K562 (cell line): ENCODE data around the gene SMIM12. TPM values are rescaled to one million over a fixed set of nuclear protein-coding genes. Genes with fewer than 3 reads are reported as not detected.
A peak's percentile ranks its signal among the peaks of the same experiment; 100 is the strongest.

ENCODE experiments used
- ATAC-seq: fragments of 200-7000 bp; cut with Tn5 transposase; 3 replicates; pipeline ENCODE4 v1.9.1; 2020; ENCODE audit warnings: moderate library complexity
- BruUV-seq: library from RNA; stranded (reverse); fragments of 400-500 nt; replicated peaks from 2 replicates; lab custom pipeline; 2021; lab: Mats Ljungman, UMichigan
- CTCF ChIA-PET: fragments of 300-600 bp; formaldehyde crosslinking; extraction: SDS; loops from one replicate; lab custom pipeline; 2021; ENCODE audit warnings: low intra/inter-chr PET ratio; lab: Yijun Ruan, JAX
- POLR2A ChIA-PET: fragments of 300-600, 350-650 bp; sonication (Branson Sonifier 250); formaldehyde crosslinking; extraction: SDS; loops from one replicate; lab custom pipeline; 2021; ENCODE audit warnings: antibody characterized with exemption, inconsistent platforms; lab: Yijun Ruan, JAX
- DNase-seq, 4 experiments: peaks; one replicate each; pipeline versions ENCODE4 v3.0.0 to v3.0.0-alpha.2; 2011 to 2018; ENCODE audit warnings: low spot score in 3 of 4, mixed read lengths in 3 of 4; ENCODE audit errors: extremely low read depth in 1 of 4
- FAIRE-seq: peaks from 2 replicates; lab custom pipeline; 2011; peaks lifted over from hg19 to GRCh38; lab: Jason Lieb, UNC
- H2AFZ ChIP-seq: 2 replicates; pipeline ENCODE4 v1.6.0; 2011; ENCODE audit warnings: low read depth, low read length, control low read depth, inconsistent platforms
- H3K27ac ChIP-seq: fragments of 200-600 bp; 3 replicates; pipeline ENCODE4 v1.8.0; 2011; ENCODE audit warnings: low read depth, mild to moderate bottlenecking, control low read depth, inconsistent platforms, low read length, moderate library complexity, mixed read lengths; ENCODE audit errors: extremely low read depth
- H3K27me3 ChIP-seq, 2 experiments: fragments of 300-600 bp in 1 of 2; 2 replicates in 1 of 2; 3 replicates in 1 of 2; pipeline versions ENCODE4 v1.6.0 to v1.8.0; 2011; ENCODE audit warnings: inconsistent platforms in 2 of 2, low read length in 2 of 2, mild to moderate bottlenecking in 1 of 2, mixed read lengths in 1 of 2, moderate library complexity in 1 of 2; ENCODE audit not compliant: control insufficient read depth in 2 of 2, insufficient read depth in 2 of 2
- H3K36me3 ChIP-seq: fragments of 300-600 bp; 3 replicates; pipeline ENCODE4 v1.8.0; 2011; ENCODE audit warnings: mild to moderate bottlenecking, low read length, inconsistent platforms; ENCODE audit not compliant: control insufficient read depth, insufficient read depth
- H3K4me1 ChIP-seq, 2 experiments: fragments of 200-600 bp in 1 of 2; replicated peaks in 1 of 2; 2 replicates in 1 of 2; 3 replicates in 1 of 2; pipeline versions ENCODE4 v1.5.1 to v1.8.0; 2011; ENCODE audit warnings: inconsistent platforms in 2 of 2, low read length in 2 of 2, mild to moderate bottlenecking in 1 of 2, mixed read lengths in 1 of 2, moderate library complexity in 1 of 2; ENCODE audit not compliant: control insufficient read depth in 2 of 2, insufficient read depth in 2 of 2
- H3K4me2 ChIP-seq: 2 replicates; pipeline ENCODE4 v1.6.1; 2011; ENCODE audit warnings: low read length, control low read depth, inconsistent platforms, mixed read lengths; ENCODE audit not compliant: insufficient read depth
- H3K4me3 ChIP-seq: fragments of 200-600 bp; sonication (generic), shearing (Covaris generic); 2 replicates; pipeline ENCODE4 v1.5.1; 2016; ENCODE audit warnings: control low read depth, inconsistent platforms
- H3K79me2 ChIP-seq: fragments of 200-600 bp; 3 replicates; pipeline ENCODE4 v1.8.0; 2011; ENCODE audit warnings: low read length, inconsistent platforms; ENCODE audit not compliant: control insufficient read depth, insufficient read depth
- H3K9ac ChIP-seq, 2 experiments: 2 replicates each; pipeline versions ENCODE4 v1.6.0 to v1.6.1; 2011; ENCODE audit warnings: low read depth in 2 of 2, low read length in 2 of 2, control low read depth in 1 of 2, inconsistent platforms in 1 of 2, mild to moderate bottlenecking in 1 of 2, mixed read lengths in 1 of 2; ENCODE audit not compliant: insufficient read depth in 1 of 2
- H3K9me1 ChIP-seq: one replicate; pipeline ENCODE4 v1.6.0; 2011; ENCODE audit warnings: inconsistent platforms, mild to moderate bottlenecking, low read length, moderate library complexity; ENCODE audit not compliant: control insufficient read depth, insufficient read depth
- H3K9me3 ChIP-seq: replicated peaks from 2 replicates; pipeline ENCODE4 v1.5.1; 2011; ENCODE audit warnings: low read depth, low read length, inconsistent platforms; ENCODE audit not compliant: control insufficient read depth, insufficient read depth
- H4K20me1 ChIP-seq: replicated peaks from 2 replicates; pipeline ENCODE4 v1.6.1; 2011; ENCODE audit warnings: low read length, inconsistent platforms, mixed read lengths; ENCODE audit not compliant: control insufficient read depth, insufficient read depth
- CBX3 ChIP-seq, 2 experiments: IDR thresholded peaks; 1 replicate in 1 of 2; 2 replicates in 1 of 2; pipeline ENCODE4 v1.6.1; 2012; ENCODE audit warnings: inconsistent platforms in 2 of 2, low read length in 2 of 2, borderline replicate concordance in 1 of 2, control low read depth in 1 of 2
- CBX5 ChIP-seq: IDR thresholded peaks from 2 replicates; pipeline ENCODE4 v1.6.1; 2014; ENCODE audit warnings: low read depth, borderline replicate concordance
- CHD4 ChIP-seq: fragments of 200-600 bp; sonication (generic); IDR thresholded peaks from 3 replicates; pipeline ENCODE4 v1.6.1; 2012; ENCODE audit warnings: low read depth, mild to moderate bottlenecking, mixed read lengths, low read length, inconsistent platforms; ENCODE audit not compliant: insufficient read depth, insufficient replicate concordance, poor library complexity, severe bottlenecking
- HNRNPUL1 ChIP-seq: fragments of 200-400 bp; formaldehyde crosslinking; IDR thresholded peaks from 2 replicates; pipeline ENCODE4 v1.6.1; 2017; ENCODE audit warnings: low read length
- WGBS: fragments of 100-300 bp; shearing (Covaris generic); methylation state at CpG from one replicate; pipeline ENCODE4 v1.1.6; 2016; ENCODE audit warnings: low coverage, mixed read lengths; ENCODE audit not compliant: insufficient coverage; ENCODE audit errors: missing lambda C conversion rate; 5-methylcytosine and 5-hydroxymethylcytosine counted together
- in situ Hi-C: fragments of 300-500 bp; cut with MboI; formaldehyde crosslinking; loops from 4 replicates; pipeline ENCODE4 v1.15.0; 2018; ENCODE audit warnings: inconsistent platforms, mixed read lengths
- intact Hi-C: fragments of 100-400 bp; cut with micrococcal nuclease; formaldehyde crosslinking; loops from 2 replicates; pipeline ENCODE4 v1.14.2; 2022
- polyA plus RNA-seq, 8 experiments: library from polyadenylated mRNA; depleted of rRNA in 4 of 8; stranded (reverse) in 5 of 8; unstranded in 3 of 8; fragments of >200 nt; fragmentation: Nextera tagmentation in 2 of 8; fragmentation: Illumina TruSeq in 1 of 8; extraction: Ambion mirVana in 2 of 8; extraction: Trizol in 1 of 8; gene quantifications; 2 replicates each; pipeline versions ENCODE4 v1.2.1 to v1.2.3, GENCODE V29; 2011 to 2014; ENCODE audit warnings: inconsistent platforms in 1 of 8, missing spikeins in 1 of 8
- total RNA-seq, 7 experiments: library from RNA; depleted of rRNA in 6 of 7; stranded (reverse); fragments of >200 nt in 6 of 7; fragmentation: Illumina TruSeq in 2 of 7; extraction: Trizol in 2 of 7; gene quantifications; 2 replicates each; pipeline versions ENCODE4 v1.2.1 to v1.2.3, GENCODE V29; 2011 to 2021; ENCODE audit warnings: low replicate concordance in 1 of 7

Gene SMIM12
- total and polyA plus RNA-seq, 9 of the 15 experiments (the other 6 are each of a cell fraction or from before 2014, with no cell fraction given), result 51.7 to 112 (median 63.9) TPM

- Histone ChIP-seq H3K4me2 (no peak overlapping the region), H3K9ac (no peak overlapping the region), H4K20me1 (no peaks in the 10 kb centered on the region), H3K4me1 (no peaks in the 10 kb centered on the region), H3K36me3 (no peaks in the 10 kb centered on the region), H3K9me1 (no peaks in the 10 kb centered on the region), H3K27ac (no peak overlapping the region), H2AFZ (no peak overlapping the region), H3K9me3 (no peaks in the 10 kb centered on the region; the same call in 1 of the 2 replicates), H3K27me3 (peaks cover 0 to 4% of the 10 kb centered on the region in 2 experiments; a peak in 2 of 5 replicates), H3K79me2 (no peaks in the 10 kb centered on the region), H3K4me3 (no peak overlapping the region)
- TF ChIP-seq HNRNPUL1, result no peak
- DNase-seq (peak in 2 of 4 experiments; percentile 3 to 6), FAIRE-seq (no peak), ATAC-seq (no peak)
- BruUV-seq, result no TSS peak
- intact Hi-C loops, result no loop called here
- ChIA-PET POLR2A (no interaction called here), CTCF (no interaction called here)
- 0% methylated on average over 3 of the region's 3 CpGs for WGBS
- in situ Hi-C loops, result no loop called here
Measured at GRCh38 chr1:34806396-34806795, 53.2 kb downstream of the SMIM12 start.

- Histone ChIP-seq H4K20me1 (no peaks in the 10 kb centered on the region), H3K27ac (no peak overlapping the region), H3K9ac (no peak overlapping the region), H3K4me1 (no peaks in the 10 kb centered on the region), H3K27me3 (peaks cover 4% of the 10 kb centered on the region in 2 experiments), H3K36me3 (no peaks in the 10 kb centered on the region), H3K9me3 (no peaks in the 10 kb centered on the region; the same call in 1 of the 2 replicates), H3K4me3 (no peak overlapping the region), H3K79me2 (no peaks in the 10 kb centered on the region), H3K4me2 (no peak overlapping the region), H3K9me1 (no peaks in the 10 kb centered on the region), H2AFZ (no peak overlapping the region)
- DNase-seq, result peak in 1 of 4 experiments; percentile 9
- in situ Hi-C loops, result no loop called here
- POLR2A ChIA-PET, result interaction anchor here (0.6 to 1.4 kb wide), 3 partner anchors 14 to 1059 kb away, joined by 3 to 4 read pairs (median 3); no protein-coding TSS in a partner anchor
- WGBS, result 3% methylated on average over 3 of the region's 3 CpGs
- ATAC-seq, result no peak
- no peak for FAIRE-seq
- TF ChIP-seq CHD4 (no peak), CBX3 (IDR thresholded peaks at IDR 0.05; ENCODE audit: borderline replicate concordance in 1 of 2, low read length in 2 of 2) (peak in 1 of 2 experiments; percentile 84; a peak in 1 of 3 replicates), CBX5 (0 out of 2 replicates have a peak, but pooled peaks have one; percentile 43)
- TF ChIP-seq, all 486 proteins: peak for 2
- BruUV-seq, result no TSS peak
- CTCF ChIA-PET, result no interaction called here
- intact Hi-C loops, result no loop called here
Measured at GRCh38 chr1:34803770-34804169, 55.8 kb downstream of the SMIM12 start.

Other genes with a start within 250 kb of the SMIM12 start
Only the 7 nearest of the 8 such genes appear.
- not detected in 2 replicates for gene GJB5, start 104.7 kb downstream of the SMIM12 start, total RNA-seq (2014; rRNA removed)
- not detected in 2 replicates for gene GJB5, start 104.7 kb downstream of the SMIM12 start, total RNA-seq (2014; rRNA removed; fragmentation: Illumina TruSeq; extraction: Trizol)
- gene GJB5, start 104.7 kb downstream of the SMIM12 start, total RNA-seq (2015; rRNA removed; fragmentation: Illumina TruSeq; extraction: Trizol), result not detected in 2 replicates
- not detected in 2 replicates for gene GJB5, start 104.7 kb downstream of the SMIM12 start, total RNA-seq (2021)
- gene GJB5, start 104.7 kb downstream of the SMIM12 start, polyA plus RNA-seq (2011; rRNA removed), result not detected in 2 replicates
- not detected in 2 replicates for gene GJB5, start 104.7 kb downstream of the SMIM12 start, polyA plus RNA-seq (2014; fragmentation: Illumina TruSeq; extraction: Trizol)
- gene GJB5, start 104.7 kb downstream of the SMIM12 start, polyA plus RNA-seq (2014; fragmentation: Nextera tagmentation; extraction: Ambion mirVana), result under 1 TPM in 1 of 2 experiments, not detected in 1; 0.04 TPM
- not detected in 2 replicates for gene GJB5, start 104.7 kb downstream of the SMIM12 start, polyA plus RNA-seq (2014; rRNA removed)
- not detected in 2 replicates for gene GJB4, start 100.0 kb downstream of the SMIM12 start, total RNA-seq (2014; rRNA removed)
- gene GJB4, start 100.0 kb downstream of the SMIM12 start, total RNA-seq (2014; rRNA removed; fragmentation: Illumina TruSeq; extraction: Trizol), result not detected in 2 replicates
- gene GJB4, start 100.0 kb downstream of the SMIM12 start, total RNA-seq (2015; rRNA removed; fragmentation: Illumina TruSeq; extraction: Trizol), result not detected in 2 replicates
- not detected in 2 replicates for gene GJB4, start 100.0 kb downstream of the SMIM12 start, total RNA-seq (2021)
- gene GJB4, start 100.0 kb downstream of the SMIM12 start, polyA plus RNA-seq (2011; rRNA removed), result 0.03 TPM in 1 of 2 replicates, not detected in the other
- gene GJB4, start 100.0 kb downstream of the SMIM12 start, polyA plus RNA-seq (2014; fragmentation: Illumina TruSeq; extraction: Trizol), result not detected in 2 replicates
- not detected for gene GJB4, start 100.0 kb downstream of the SMIM12 start, polyA plus RNA-seq (2014; fragmentation: Nextera tagmentation; extraction: Ambion mirVana)
- not detected in 2 replicates for gene GJB4, start 100.0 kb downstream of the SMIM12 start, polyA plus RNA-seq (2014; rRNA removed)
- not detected in 2 replicates for gene GJB3, start 78.5 kb downstream of the SMIM12 start, total RNA-seq (2014; rRNA removed)
- gene GJB3, start 78.5 kb downstream of the SMIM12 start, total RNA-seq (2014; rRNA removed; fragmentation: Illumina TruSeq; extraction: Trizol), result not detected in 2 replicates
- gene GJB3, start 78.5 kb downstream of the SMIM12 start, total RNA-seq (2015; rRNA removed; fragmentation: Illumina TruSeq; extraction: Trizol), result not detected in 2 replicates
- not detected in 2 replicates for gene GJB3, start 78.5 kb downstream of the SMIM12 start, total RNA-seq (2021)
- not detected in 2 replicates for gene GJB3, start 78.5 kb downstream of the SMIM12 start, polyA plus RNA-seq (2011; rRNA removed)
- gene GJB3, start 78.5 kb downstream of the SMIM12 start, polyA plus RNA-seq (2014; fragmentation: Illumina TruSeq; extraction: Trizol), result not detected in 2 replicates
- not detected for gene GJB3, start 78.5 kb downstream of the SMIM12 start, polyA plus RNA-seq (2014; fragmentation: Nextera tagmentation; extraction: Ambion mirVana)
- gene GJB3, start 78.5 kb downstream of the SMIM12 start, polyA plus RNA-seq (2014; rRNA removed), result not detected in 2 replicates
- gene GJA4, start 66.8 kb downstream of the SMIM12 start, total RNA-seq (2014; rRNA removed), result 0.08 TPM in 1 of 2 replicates, not detected in the other
- not detected in 2 replicates for gene GJA4, start 66.8 kb downstream of the SMIM12 start, total RNA-seq (2014; rRNA removed; fragmentation: Illumina TruSeq; extraction: Trizol)
- not detected in 2 replicates for gene GJA4, start 66.8 kb downstream of the SMIM12 start, total RNA-seq (2015; rRNA removed; fragmentation: Illumina TruSeq; extraction: Trizol)
- 0.16 TPM in 1 of 2 replicates, not detected in the other for gene GJA4, start 66.8 kb downstream of the SMIM12 start, total RNA-seq (2021)
- gene GJA4, start 66.8 kb downstream of the SMIM12 start, polyA plus RNA-seq (2011; rRNA removed), result 0.05 and 0.24 TPM in 2 replicates
- gene GJA4, start 66.8 kb downstream of the SMIM12 start, polyA plus RNA-seq (2014; fragmentation: Illumina TruSeq; extraction: Trizol), result 0.10 TPM in 1 of 2 replicates, not detected in the other
- not detected for gene GJA4, start 66.8 kb downstream of the SMIM12 start, polyA plus RNA-seq (2014; fragmentation: Nextera tagmentation; extraction: Ambion mirVana)
- gene GJA4, start 66.8 kb downstream of the SMIM12 start, polyA plus RNA-seq (2014; rRNA removed), result not detected in 2 replicates
- gene DLGAP3, start 69.9 kb upstream of the SMIM12 start, total RNA-seq (2014; rRNA removed), result not detected in 2 replicates
- not detected in 2 replicates for gene DLGAP3, start 69.9 kb upstream of the SMIM12 start, total RNA-seq (2014; rRNA removed; fragmentation: Illumina TruSeq; extraction: Trizol)
- not detected in 2 replicates for gene DLGAP3, start 69.9 kb upstream of the SMIM12 start, total RNA-seq (2015; rRNA removed; fragmentation: Illumina TruSeq; extraction: Trizol)
- gene DLGAP3, start 69.9 kb upstream of the SMIM12 start, total RNA-seq (2021), result 0.07 and 0.18 TPM in 2 replicates
- 0.01 and 0.03 TPM in 2 replicates for gene DLGAP3, start 69.9 kb upstream of the SMIM12 start, polyA plus RNA-seq (2011; rRNA removed)
- gene DLGAP3, start 69.9 kb upstream of the SMIM12 start, polyA plus RNA-seq (2014; fragmentation: Illumina TruSeq; extraction: Trizol), result 0.04 TPM in 1 of 2 replicates, not detected in the other
- gene DLGAP3, start 69.9 kb upstream of the SMIM12 start, polyA plus RNA-seq (2014; fragmentation: Nextera tagmentation; extraction: Ambion mirVana), result not detected
- gene DLGAP3, start 69.9 kb upstream of the SMIM12 start, polyA plus RNA-seq (2014; rRNA removed), result 0.01 and 0.16 TPM in 2 replicates
- gene TMEM35B, start 125.6 kb upstream of the SMIM12 start, total RNA-seq (2014; rRNA removed), result 11.4 and 13.1 TPM in 2 replicates
- gene TMEM35B, start 125.6 kb upstream of the SMIM12 start, total RNA-seq (2014; rRNA removed; fragmentation: Illumina TruSeq; extraction: Trizol), result 18.9 and 19.8 TPM in 2 replicates
- gene TMEM35B, start 125.6 kb upstream of the SMIM12 start, total RNA-seq (2015; rRNA removed; fragmentation: Illumina TruSeq; extraction: Trizol), result 11.4 and 11.7 TPM in 2 replicates
- 15.6 and 17.3 TPM in 2 replicates for gene TMEM35B, start 125.6 kb upstream of the SMIM12 start, total RNA-seq (2021)
- 42.7 and 43.5 TPM in 2 replicates for gene TMEM35B, start 125.6 kb upstream of the SMIM12 start, polyA plus RNA-seq (2011; rRNA removed)
- gene TMEM35B, start 125.6 kb upstream of the SMIM12 start, polyA plus RNA-seq (2014; fragmentation: Illumina TruSeq; extraction: Trizol), result 18.5 and 21.4 TPM in 2 replicates
- 100 to 1,000 TPM; 123 to 142 TPM for gene TMEM35B, start 125.6 kb upstream of the SMIM12 start, polyA plus RNA-seq (2014; fragmentation: Nextera tagmentation; extraction: Ambion mirVana)
- 21.6 and 21.8 TPM in 2 replicates for gene TMEM35B, start 125.6 kb upstream of the SMIM12 start, polyA plus RNA-seq (2014; rRNA removed)
- 8.9 and 9.0 TPM in 2 replicates for gene ZMYM6, start 172.2 kb upstream of the SMIM12 start, total RNA-seq (2014; rRNA removed)
- 19.7 and 20.8 TPM in 2 replicates for gene ZMYM6, start 172.2 kb upstream of the SMIM12 start, total RNA-seq (2014; rRNA removed; fragmentation: Illumina TruSeq; extraction: Trizol)
- gene ZMYM6, start 172.2 kb upstream of the SMIM12 start, total RNA-seq (2015; rRNA removed; fragmentation: Illumina TruSeq; extraction: Trizol), result 15.8 and 18.7 TPM in 2 replicates
- gene ZMYM6, start 172.2 kb upstream of the SMIM12 start, total RNA-seq (2021), result 19.3 and 21.4 TPM in 2 replicates
- 19.6 and 22.6 TPM in 2 replicates for gene ZMYM6, start 172.2 kb upstream of the SMIM12 start, polyA plus RNA-seq (2011; rRNA removed)
- 16.6 and 21.6 TPM in 2 replicates for gene ZMYM6, start 172.2 kb upstream of the SMIM12 start, polyA plus RNA-seq (2014; fragmentation: Illumina TruSeq; extraction: Trizol)
- gene ZMYM6, start 172.2 kb upstream of the SMIM12 start, polyA plus RNA-seq (2014; fragmentation: Nextera tagmentation; extraction: Ambion mirVana), result 10 to 100 TPM; 14.6 to 21.9 TPM
- gene ZMYM6, start 172.2 kb upstream of the SMIM12 start, polyA plus RNA-seq (2014; rRNA removed), result 15.8 TPM in 2 replicates